Dedifferentiated amniotic fluid mesenchymal stem cell (primary cell): ENCODE data around the gene UXS1.

Experiments
- DNase-seq: peaks from one replicate; pipeline ENCODE4 v3.0.0-alpha.2; 2016; ENCODE audit errors: extremely low spot score

UXS1 gene

GRCh38 chr2:106109675-106110424, 84.3 kb downstream of the UXS1 start:
- DNase-seq, result no peak

- no peak for DNase-seq
Observed at GRCh38 chr2:106108791-106109190, 85.3 kb downstream of the UXS1 start.

GRCh38 chr2:106108351-106108750, 85.8 kb downstream of the UXS1 start:
- DNase-seq, result no peak

GRCh38 chr2:106107509-106108131, 86.5 kb downstream of the UXS1 start:
- no peak for DNase-seq

GRCh38 chr2:106106622-106107508, 87.2 kb downstream of the UXS1 start:
- no peak for DNase-seq

- no peak for DNase-seq
Observed at GRCh38 chr2:106105151-106105922, 88.8 kb downstream of the UXS1 start.

GRCh38 chr2:106104332-106105062, 89.6 kb downstream of the UXS1 start:
- peak; percentile 46 for DNase-seq

- DNase-seq, result no peak
Observed at GRCh38 chr2:106099691-106100090, 94.4 kb downstream of the UXS1 start.

GRCh38 chr2:106098664-106099063, 95.4 kb downstream of the UXS1 start:
- no peak for DNase-seq

GRCh38 chr2:106098081-106098480, 96.0 kb downstream of the UXS1 start:
- DNase-seq, result no peak

GRCh38 chr2:106097038-106098000, 96.8 kb downstream of the UXS1 start:
- DNase-seq, result no peak

- no peak for DNase-seq
Observed at GRCh38 chr2:106096299-106097037, 97.6 kb downstream of the UXS1 start.

GRCh38 chr2:106095478-106096298, 98.4 kb downstream of the UXS1 start:
- no peak for DNase-seq

- DNase-seq, result no peak
Observed at GRCh38 chr2:106094131-106094841, 99.8 kb downstream of the UXS1 start.

- no peak for DNase-seq
Observed at GRCh38 chr2:106090916-106091618, 103.0 kb downstream of the UXS1 start.

GRCh38 chr2:106089611-106090010, 104.5 kb downstream of the UXS1 start:
- DNase-seq, result no peak
